ENCODE measurements around the gene WAPL.

DNA sequence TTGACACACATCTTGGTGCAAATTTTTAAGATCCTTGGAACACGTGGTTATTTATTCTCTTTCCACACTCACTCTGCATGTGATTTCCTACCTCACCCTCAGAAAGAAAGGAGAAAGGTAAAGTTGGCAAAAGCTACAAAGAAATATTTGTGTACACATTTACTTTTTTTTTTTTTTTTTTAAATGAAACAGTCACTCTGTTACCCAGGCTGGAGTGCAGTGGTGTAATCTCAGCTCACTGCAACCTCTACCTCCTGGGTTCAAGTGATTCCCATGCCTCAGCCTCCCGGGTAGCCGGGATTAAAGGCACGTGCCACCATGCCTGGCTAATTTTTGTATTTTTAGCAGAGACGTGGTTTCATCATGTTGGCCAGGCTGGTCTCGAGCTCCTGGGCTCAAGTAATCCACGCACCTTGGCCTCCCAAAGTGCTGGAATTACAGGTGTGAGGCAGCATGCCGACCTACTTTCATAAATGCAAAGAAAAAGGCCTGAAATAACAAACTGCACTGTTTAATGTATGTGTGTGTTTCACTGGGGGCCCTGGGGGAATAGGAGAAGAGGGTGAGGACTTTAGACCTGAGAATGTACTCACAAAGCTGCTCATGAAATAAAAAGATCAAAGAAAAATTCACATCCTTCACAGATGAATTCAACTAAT lies 83.4 kb downstream of the WAPL start:
- TF ChIP-seq ZNF217 (CRISPR knock-in tag; IDR thresholded peaks at IDR 0.05) (no peak), IRF2 (CRISPR knock-in tag; IDR thresholded peaks at IDR 0.05) (no peak), ZNF239 (CRISPR knock-in tag; IDR thresholded peaks at IDR 0.05) (no peak), HLTF (IDR thresholded peaks at IDR 0.05) (no peak), ELF1 (tag; IDR thresholded peaks at IDR 0.05) (no peak), TEAD4 (IDR thresholded peaks at IDR 0.05; ENCODE audit: low read length) (no peak), TEAD4 (CRISPR knock-in tag; IDR thresholded peaks at IDR 0.05; ENCODE audit: borderline replicate concordance) (no peak)
- TF ChIP-seq, protein P1, sequence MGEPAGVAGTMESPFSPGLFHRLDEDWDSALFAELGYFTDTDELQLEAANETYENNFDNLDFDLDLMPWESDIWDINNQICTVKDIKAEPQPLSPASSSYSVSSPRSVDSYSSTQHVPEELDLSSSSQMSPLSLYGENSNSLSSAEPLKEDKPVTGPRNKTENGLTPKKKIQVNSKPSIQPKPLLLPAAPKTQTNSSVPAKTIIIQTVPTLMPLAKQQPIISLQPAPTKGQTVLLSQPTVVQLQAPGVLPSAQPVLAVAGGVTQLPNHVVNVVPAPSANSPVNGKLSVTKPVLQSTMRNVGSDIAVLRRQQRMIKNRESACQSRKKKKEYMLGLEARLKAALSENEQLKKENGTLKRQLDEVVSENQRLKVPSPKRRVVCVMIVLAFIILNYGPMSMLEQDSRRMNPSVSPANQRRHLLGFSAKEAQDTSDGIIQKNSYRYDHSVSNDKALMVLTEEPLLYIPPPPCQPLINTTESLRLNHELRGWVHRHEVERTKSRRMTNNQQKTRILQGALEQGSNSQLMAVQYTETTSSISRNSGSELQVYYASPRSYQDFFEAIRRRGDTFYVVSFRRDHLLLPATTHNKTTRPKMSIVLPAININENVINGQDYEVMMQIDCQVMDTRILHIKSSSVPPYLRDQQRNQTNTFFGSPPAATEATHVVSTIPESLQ (CRISPR knock-in tag; IDR thresholded peaks at IDR 0.05) = no peak
- TF ChIP-seq, protein P2, sequence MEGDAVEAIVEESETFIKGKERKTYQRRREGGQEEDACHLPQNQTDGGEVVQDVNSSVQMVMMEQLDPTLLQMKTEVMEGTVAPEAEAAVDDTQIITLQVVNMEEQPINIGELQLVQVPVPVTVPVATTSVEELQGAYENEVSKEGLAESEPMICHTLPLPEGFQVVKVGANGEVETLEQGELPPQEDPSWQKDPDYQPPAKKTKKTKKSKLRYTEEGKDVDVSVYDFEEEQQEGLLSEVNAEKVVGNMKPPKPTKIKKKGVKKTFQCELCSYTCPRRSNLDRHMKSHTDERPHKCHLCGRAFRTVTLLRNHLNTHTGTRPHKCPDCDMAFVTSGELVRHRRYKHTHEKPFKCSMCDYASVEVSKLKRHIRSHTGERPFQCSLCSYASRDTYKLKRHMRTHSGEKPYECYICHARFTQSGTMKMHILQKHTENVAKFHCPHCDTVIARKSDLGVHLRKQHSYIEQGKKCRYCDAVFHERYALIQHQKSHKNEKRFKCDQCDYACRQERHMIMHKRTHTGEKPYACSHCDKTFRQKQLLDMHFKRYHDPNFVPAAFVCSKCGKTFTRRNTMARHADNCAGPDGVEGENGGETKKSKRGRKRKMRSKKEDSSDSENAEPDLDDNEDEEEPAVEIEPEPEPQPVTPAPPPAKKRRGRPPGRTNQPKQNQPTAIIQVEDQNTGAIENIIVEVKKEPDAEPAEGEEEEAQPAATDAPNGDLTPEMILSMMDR (IDR thresholded peaks at IDR 0.05 in 2 of 3, conservative IDR thresholded peaks at IDR 0.05 in 1 of 3; ENCODE audit: insufficient read depth in 2 of 3, low read depth in 1 of 3, low read length in 3 of 3) = no peak
- TF ChIP-seq, protein P3, sequence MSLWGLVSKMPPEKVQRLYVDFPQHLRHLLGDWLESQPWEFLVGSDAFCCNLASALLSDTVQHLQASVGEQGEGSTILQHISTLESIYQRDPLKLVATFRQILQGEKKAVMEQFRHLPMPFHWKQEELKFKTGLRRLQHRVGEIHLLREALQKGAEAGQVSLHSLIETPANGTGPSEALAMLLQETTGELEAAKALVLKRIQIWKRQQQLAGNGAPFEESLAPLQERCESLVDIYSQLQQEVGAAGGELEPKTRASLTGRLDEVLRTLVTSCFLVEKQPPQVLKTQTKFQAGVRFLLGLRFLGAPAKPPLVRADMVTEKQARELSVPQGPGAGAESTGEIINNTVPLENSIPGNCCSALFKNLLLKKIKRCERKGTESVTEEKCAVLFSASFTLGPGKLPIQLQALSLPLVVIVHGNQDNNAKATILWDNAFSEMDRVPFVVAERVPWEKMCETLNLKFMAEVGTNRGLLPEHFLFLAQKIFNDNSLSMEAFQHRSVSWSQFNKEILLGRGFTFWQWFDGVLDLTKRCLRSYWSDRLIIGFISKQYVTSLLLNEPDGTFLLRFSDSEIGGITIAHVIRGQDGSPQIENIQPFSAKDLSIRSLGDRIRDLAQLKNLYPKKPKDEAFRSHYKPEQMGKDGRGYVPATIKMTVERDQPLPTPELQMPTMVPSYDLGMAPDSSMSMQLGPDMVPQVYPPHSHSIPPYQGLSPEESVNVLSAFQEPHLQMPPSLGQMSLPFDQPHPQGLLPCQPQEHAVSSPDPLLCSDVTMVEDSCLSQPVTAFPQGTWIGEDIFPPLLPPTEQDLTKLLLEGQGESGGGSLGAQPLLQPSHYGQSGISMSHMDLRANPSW (CRISPR knock-in tag; IDR thresholded peaks at IDR 0.05) = no peak

Measured in K562 (cell line).